ENCODE measurements around the gene BLCAP. TPM values are rescaled to one million over a fixed set of nuclear protein-coding genes. Genes with fewer than 3 reads are reported as not detected.
"Not testable (repeated sequence)": the region's sequence is repeated elsewhere in the genome, so short reads cannot be mapped to it uniquely, and the experiment has no call there.

BLCAP gene
- total RNA-seq, 3 donors from 2014 or later (not counting 1 experiment from before 2014, with no cell fraction given): 60.4 to 80.1 (median 77.9) TPM

- intact Hi-C loops (cut with micrococcal nuclease): no loop called here
- Mint-ChIP-seq H3K9me3 (no peaks in the 10 kb centered on the region), H3K27ac (no peak overlapping the region), H3K36me3 (no peaks in the 10 kb centered on the region), H3K4me3 (no peak overlapping the region), H3K4me1 (peaks cover 5 to 7% of the 10 kb centered on the region in 2 donors), H3K27me3 (ENCODE audit: low read depth in 2 of 2) (no peaks in the 10 kb centered on the region)
- Histone ChIP-seq H3K36me3 (ENCODE audit: control insufficient read depth, insufficient read depth, low read length) (peaks cover 2% of the 10 kb centered on the region), H3K4me1 (ENCODE audit: control insufficient read depth, insufficient read depth, low read length) (no peaks in the 10 kb centered on the region), H3K27ac (ENCODE audit: low read length) (no peak overlapping the region), H3K9me3 (ENCODE audit: control insufficient read depth, insufficient read depth, low read length) (no peaks in the 10 kb centered on the region), H3K4me3 (ENCODE audit: low read length) (no peak overlapping the region), H3K27me3 (ENCODE audit: control insufficient read depth, insufficient read depth, low read length) (no peaks in the 10 kb centered on the region)
- ATAC-seq (no peak), DNase-seq (no peak)
- 92% methylated on average over 6 of the region's 6 CpGs for WGBS (ENCODE audit: insufficient coverage)
- TF ChIP-seq CTCF (IDR thresholded peaks at IDR 0.05): no peak
These were observed 35.5 kb downstream of the BLCAP start for GRCh38 chr20:37492096-37492625.

DNA sequence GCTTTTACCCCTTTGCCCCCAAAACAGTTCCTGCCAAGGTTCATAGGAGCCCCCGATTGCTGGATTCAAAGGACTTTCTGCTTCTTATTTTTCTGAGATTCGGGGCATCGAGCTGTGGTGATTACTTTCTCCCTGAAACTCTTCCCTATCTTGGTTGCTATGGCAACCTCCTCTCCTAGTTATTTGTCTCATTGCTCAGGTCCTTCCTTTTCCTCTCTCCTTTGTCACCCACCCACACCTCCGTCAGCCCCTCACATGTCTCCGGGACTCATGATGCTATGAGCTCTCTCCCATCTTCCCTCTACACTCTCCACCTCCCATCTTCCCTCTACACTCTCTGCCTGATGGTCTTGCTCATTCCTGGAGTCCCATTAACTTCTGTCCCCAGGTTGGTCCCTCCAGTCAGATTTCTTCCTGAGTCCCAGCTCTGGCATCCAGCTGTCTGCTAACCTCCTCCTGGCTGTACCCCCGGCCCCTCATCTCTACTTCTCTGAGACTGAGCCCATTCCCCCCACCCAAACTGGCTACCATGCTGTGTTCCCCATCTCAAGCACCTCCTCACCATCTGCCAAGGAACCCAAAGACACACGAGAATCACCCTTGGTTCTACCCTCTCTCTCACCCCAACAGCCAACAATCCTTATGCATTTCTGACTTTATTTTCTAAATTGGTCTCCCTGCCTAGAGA is 36.9 kb downstream of the BLCAP start:
- Mint-ChIP-seq H3K27ac (no peak overlapping the region), H3K36me3 (no peaks in the 10 kb centered on the region), H3K4me1 (peaks cover 5 to 7% of the 10 kb centered on the region in 2 donors), H3K27me3 (ENCODE audit: low read depth in 2 of 2) (no peaks in the 10 kb centered on the region), H3K9me3 (no peaks in the 10 kb centered on the region), H3K4me3 (no peak overlapping the region)
- H3K27ac ChIP-seq (ENCODE audit: low read length): no peak overlapping the region
- no peak for TF ChIP-seq CTCF (IDR thresholded peaks at IDR 0.05)
- 93% methylated on average over 7 of the region's 7 CpGs for WGBS (ENCODE audit: insufficient coverage)
- no peaks in the 10 kb centered on the region for H3K27me3 ChIP-seq (ENCODE audit: control insufficient read depth, insufficient read depth, low read length)
- intact Hi-C loops (cut with micrococcal nuclease): no loop called here
- no peak overlapping the region for H3K4me3 ChIP-seq (ENCODE audit: low read length)
- no peaks in the 10 kb centered on the region for H3K4me1 ChIP-seq (ENCODE audit: control insufficient read depth, insufficient read depth, low read length)
- no peaks in the 10 kb centered on the region for H3K9me3 ChIP-seq (ENCODE audit: control insufficient read depth, insufficient read depth, low read length)
- DNase-seq (no peak), ATAC-seq (no peak)
- H3K36me3 ChIP-seq (ENCODE audit: control insufficient read depth, insufficient read depth, low read length): peaks cover 2% of the 10 kb centered on the region

DNA sequence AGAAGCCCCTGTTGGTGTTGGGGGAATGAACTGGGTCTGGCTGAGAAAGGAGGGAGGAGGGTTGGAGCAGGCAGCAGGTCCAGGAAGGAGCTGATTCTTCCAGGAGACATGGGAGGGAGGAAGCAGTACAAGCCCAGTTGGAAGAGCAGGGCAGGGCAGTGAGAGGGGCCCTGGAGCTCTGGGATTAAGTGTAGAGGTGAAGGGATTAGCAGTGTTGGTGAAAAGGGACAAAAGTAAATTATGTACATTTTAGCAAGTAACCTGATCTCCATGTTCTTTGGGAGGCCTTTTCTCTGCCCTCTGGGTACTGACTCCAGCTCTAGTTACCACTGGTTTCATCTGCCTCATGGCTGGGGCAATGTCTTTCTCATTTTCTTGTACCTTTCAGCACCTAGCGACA is 41.5 kb downstream of the BLCAP start:
- H3K27ac Mint-ChIP-seq; H3K9me3 Mint-ChIP-seq; H3K4me1 Mint-ChIP-seq; H3K27me3 ChIP-seq (ENCODE audit: control insufficient read depth, insufficient read depth, low read length); H3K9me3 ChIP-seq (ENCODE audit: control insufficient read depth, insufficient read depth, low read length); H3K36me3 ChIP-seq (ENCODE audit: control insufficient read depth, insufficient read depth, low read length); ATAC-seq; H3K4me3 ChIP-seq (ENCODE audit: low read length); H3K27me3 Mint-ChIP-seq (ENCODE audit: low read depth in 2 of 2); H3K36me3 Mint-ChIP-seq; intact Hi-C loops (cut with micrococcal nuclease); H3K27ac ChIP-seq (ENCODE audit: low read length); DNase-seq; H3K4me3 Mint-ChIP-seq; H3K4me1 ChIP-seq (ENCODE audit: control insufficient read depth, insufficient read depth, low read length): not testable (repeated sequence)
- WGBS (ENCODE audit: insufficient coverage): 100% methylated on average over 1 of the region's 1 CpG

DNA sequence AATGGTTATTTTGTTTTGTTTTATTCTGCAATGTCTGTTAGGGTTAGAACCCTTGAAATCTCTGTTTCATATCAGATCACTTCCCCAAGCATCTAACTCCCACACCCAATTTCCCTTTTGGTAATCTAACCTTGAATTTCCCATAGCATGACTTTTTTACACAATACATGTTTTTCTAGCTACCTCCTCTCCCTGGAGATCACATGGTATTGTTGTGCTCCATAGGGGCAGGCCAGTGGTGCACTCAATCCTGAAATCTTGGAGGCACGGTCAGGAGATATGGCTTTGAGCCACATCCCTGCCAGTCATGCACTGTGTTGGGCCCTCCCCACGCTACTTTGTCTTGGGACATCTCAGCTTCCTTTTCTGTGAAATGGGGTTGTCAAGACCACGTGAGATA is 43.3 kb downstream of the BLCAP start:
- peaks cover 0 to 4% of the 10 kb centered on the region in 2 donors for H3K4me1 Mint-ChIP-seq
- 93% methylated on average over 2 of the region's 3 CpGs for WGBS (ENCODE audit: insufficient coverage)
- TF ChIP-seq CTCF (IDR thresholded peaks at IDR 0.05): no peak

More for the DNA sequence above, 43.3 kb downstream of the BLCAP start:
- Mint-ChIP-seq H3K4me3 (no peak overlapping the region), H3K36me3 (no peaks in the 10 kb centered on the region), H3K27me3 (ENCODE audit: low read depth in 2 of 2) (peaks cover 4 to 6% of the 10 kb centered on the region in 2 donors), H3K9me3 (no peaks in the 10 kb centered on the region), H3K27ac (no peak overlapping the region)
- Histone ChIP-seq H3K27ac (ENCODE audit: low read length) (no peak overlapping the region), H3K36me3 (ENCODE audit: control insufficient read depth, insufficient read depth, low read length) (no peaks in the 10 kb centered on the region), H3K4me1 (ENCODE audit: control insufficient read depth, insufficient read depth, low read length) (no peaks in the 10 kb centered on the region), H3K9me3 (ENCODE audit: control insufficient read depth, insufficient read depth, low read length) (no peaks in the 10 kb centered on the region), H3K27me3 (ENCODE audit: control insufficient read depth, insufficient read depth, low read length) (no peaks in the 10 kb centered on the region), H3K4me3 (ENCODE audit: low read length) (no peak overlapping the region)
- intact Hi-C loops (cut with micrococcal nuclease): no loop called here
- ATAC-seq (no peak), DNase-seq (no peak)

Data from natural killer cell (primary cell).